ENCODE results near the gene MLLT3.

DNA sequence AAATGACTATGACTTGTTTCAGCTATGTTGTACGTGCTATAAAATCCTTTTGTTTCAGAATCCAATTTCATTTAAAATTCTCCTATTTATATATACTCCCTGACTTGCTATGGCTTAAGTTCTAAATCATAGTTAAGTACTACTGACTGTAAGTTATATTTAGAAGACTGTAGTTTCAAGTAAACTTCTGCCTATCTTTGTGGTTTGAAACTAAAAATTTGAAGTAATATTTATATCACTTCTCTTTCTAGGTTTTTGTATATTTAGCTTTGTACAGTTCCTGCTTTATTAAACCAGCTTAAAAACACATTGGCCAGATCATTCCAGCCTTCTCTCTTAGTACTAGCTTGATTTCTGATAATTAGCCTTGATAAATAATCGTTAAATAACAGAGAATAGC, 196.3 kb downstream of the MLLT3 start:
- TF ChIP-seq POLR2A (IDR thresholded peaks at IDR 0.05; ENCODE audit: low read length) (no peak), GATA1 (IDR thresholded peaks at IDR 0.05; ENCODE audit: low read depth, low read length) (no peak)

All from erythroblast (primary cell).